HG02943 (cell line): ENCODE results near the gene POR.
"Not testable (repeated sequence)": the region's sequence is repeated elsewhere in the genome, so short reads cannot be mapped to it uniquely, and the experiment has no call there.

Experiments
- ATAC-seq: cut with Tn5 transposase; IDR thresholded peaks from one replicate; pipeline ENCODE4 v1.9.1; 2021; ENCODE audit warnings: mild to moderate bottlenecking, low read depth, moderate library complexity; ENCODE audit not compliant: unreplicated experiment

POR gene

GRCh38 chr7:75914655-75915415 is at the start of gene POR:
TSS of gene POR (plus strand) at chr7:75915155. CDS start at chr7:75954002, 38,847 bp downstream.
- ATAC-seq = peak; percentile 75

GRCh38 chr7:75866114-75866488 is 48.9 kb upstream of the POR start:
- no peak for ATAC-seq

GRCh38 chr7:75866489-75867389 is 48.2 kb upstream of the POR start:
- ATAC-seq = no peak

GRCh38 chr7:75867390-75867717 is 47.6 kb upstream of the POR start:
- no peak for ATAC-seq

GRCh38 chr7:75868153-75868552 is 46.8 kb upstream of the POR start:
- no peak for ATAC-seq

GRCh38 chr7:75869776-75870379 is 45.1 kb upstream of the POR start:
- no peak for ATAC-seq

GRCh38 chr7:75870557-75871161 is 44.3 kb upstream of the POR start:
- no peak for ATAC-seq

- no peak for ATAC-seq
Observed at GRCh38 chr7:75872073-75872782, 42.7 kb upstream of the POR start.

- ATAC-seq = not testable (repeated sequence)
Observed at GRCh38 chr7:75874180-75874579, 40.8 kb upstream of the POR start.

- ATAC-seq = no peak
Observed at GRCh38 chr7:75875113-75876080, 39.6 kb upstream of the POR start.

- no peak for ATAC-seq
Observed at GRCh38 chr7:75876126-75876881, 38.7 kb upstream of the POR start.

- ATAC-seq = peak; percentile 26
Observed at GRCh38 chr7:75878312-75878768, 36.6 kb upstream of the POR start.

- ATAC-seq = peak; percentile 82
Observed at GRCh38 chr7:75878769-75879611, 36.0 kb upstream of the POR start, which contains the start of gene RHBDD2. TSS of gene RHBDD2 (plus strand) at chr7:75879034. CDS start at chr7:75879083, 49 bp downstream.

GRCh38 chr7:75879771-75880184 is 35.2 kb upstream of the POR start:
- no peak for ATAC-seq

- ATAC-seq = no peak
Observed at GRCh38 chr7:75880242-75880641, 34.7 kb upstream of the POR start.

GRCh38 chr7:75881436-75882095 is 33.4 kb upstream of the POR start:
- ATAC-seq = no peak
